SK-N-SH (cell line): ENCODE data around the gene GSK3A.

Source experiments
- CHD2 ChIP-seq: fragments of 150-350 bp; IDR thresholded peaks from 2 replicates; pipeline ENCODE4 v1.6.1; 2018; ENCODE audit warnings: low read length; ENCODE audit not compliant: partially characterized antibody
- EP300 ChIP-seq, 2 experiments: IDR thresholded peaks; 2 replicates each; pipeline versions ENCODE4 v1.4.0 to v1.6.1; 2012; ENCODE audit warnings: borderline replicate concordance in 1 of 2, low read depth in 1 of 2, low read length in 1 of 2
- EZH2phosphoT487 ChIP-seq: fragments of 200-600 bp; sonication (generic); IDR thresholded peaks from 2 replicates; pipeline ENCODE4 v1.6.1; 2017; ENCODE audit warnings: low read depth, mixed run types, mild to moderate bottlenecking, antibody characterized with exemption, moderate library complexity, borderline replicate concordance
- MXI1 ChIP-seq: IDR thresholded peaks from 2 replicates; pipeline ENCODE4 v1.6.1; 2012; ENCODE audit warnings: mild to moderate bottlenecking, low read depth, low read length, improper control_type of control experiment
- POLR2AphosphoS5 ChIP-seq: IDR thresholded peaks from 2 replicates; pipeline ENCODE4 v1.6.1; 2012; ENCODE audit warnings: low read depth, low read length
- RAD21 ChIP-seq: IDR thresholded peaks from 2 replicates; pipeline ENCODE4 v1.6.1; 2012; ENCODE audit warnings: mild to moderate bottlenecking, low read length
- RFX5 ChIP-seq: IDR thresholded peaks from 2 replicates; pipeline ENCODE4 v1.6.1; 2012; ENCODE audit warnings: mild to moderate bottlenecking, improper control_type of control experiment, low read length
- SMC3 ChIP-seq: IDR thresholded peaks from 2 replicates; pipeline ENCODE4 v1.6.1; 2012; ENCODE audit warnings: low read depth, low read length, improper control_type of control experiment
- TF ChIP-seq, protein P1 (sequence below): IDR thresholded peaks from 2 replicates; pipeline ENCODE4; 2012
- TF ChIP-seq, protein P2 (sequence below): fragments of 200-600 bp; sonication (generic); IDR thresholded peaks from 2 replicates; pipeline ENCODE4 v1.6.1; 2017; ENCODE audit warnings: antibody characterized with exemption, mild to moderate bottlenecking, moderate library complexity
- TF ChIP-seq, protein P3 (sequence below): IDR thresholded peaks from 2 replicates; pipeline ENCODE4 v1.6.1; 2012; ENCODE audit warnings: mild to moderate bottlenecking, low read depth, low read length, moderate library complexity
- TF ChIP-seq, protein P4 (sequence below): IDR thresholded peaks from 2 replicates; pipeline ENCODE4 v1.4.0; 2012; ENCODE audit warnings: low read depth, borderline replicate concordance

DNA sequence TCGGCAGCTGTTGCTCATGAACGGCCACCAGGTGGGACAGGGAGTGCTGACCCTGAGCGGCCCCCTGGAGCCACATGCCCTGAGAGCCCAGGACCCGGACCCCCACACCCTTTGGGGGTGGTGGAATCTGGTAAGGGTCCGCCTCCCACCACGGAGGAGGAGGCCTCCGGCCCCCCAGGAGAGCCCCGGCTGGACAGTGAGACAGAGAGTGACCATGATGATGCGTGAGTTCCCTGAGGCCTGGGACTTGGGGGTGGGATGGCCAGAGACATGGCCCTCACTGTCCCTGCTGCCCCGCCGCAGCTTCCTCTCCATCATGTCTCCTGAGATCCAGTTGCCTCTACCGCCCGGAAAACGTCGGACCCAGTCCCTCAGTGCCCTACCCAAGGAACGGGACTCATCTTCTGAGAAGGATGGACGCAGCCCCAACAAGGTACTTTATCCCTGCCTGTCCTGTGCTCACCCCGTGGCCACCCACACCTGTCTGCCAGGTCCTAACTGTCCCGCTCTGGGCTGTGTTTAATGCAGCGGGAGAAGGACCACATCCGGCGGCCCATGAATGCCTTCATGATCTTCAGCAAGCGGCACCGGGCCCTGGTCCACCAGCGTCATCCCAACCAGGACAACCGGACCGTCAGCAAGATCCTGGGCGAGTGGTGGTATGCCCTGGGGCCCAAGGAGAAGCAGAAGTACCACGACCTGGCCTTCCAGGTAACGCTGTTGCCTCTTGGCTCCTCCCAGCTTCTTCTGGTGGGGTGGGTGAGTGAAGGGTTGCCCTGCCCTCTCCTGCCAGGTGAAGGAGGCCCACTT, 44.8 kb upstream of the GSK3A start:
- no peak for TF ChIP-seq POLR2AphosphoS5
- TF ChIP-seq SMC3, result no peak
- TF ChIP-seq, protein P1, sequence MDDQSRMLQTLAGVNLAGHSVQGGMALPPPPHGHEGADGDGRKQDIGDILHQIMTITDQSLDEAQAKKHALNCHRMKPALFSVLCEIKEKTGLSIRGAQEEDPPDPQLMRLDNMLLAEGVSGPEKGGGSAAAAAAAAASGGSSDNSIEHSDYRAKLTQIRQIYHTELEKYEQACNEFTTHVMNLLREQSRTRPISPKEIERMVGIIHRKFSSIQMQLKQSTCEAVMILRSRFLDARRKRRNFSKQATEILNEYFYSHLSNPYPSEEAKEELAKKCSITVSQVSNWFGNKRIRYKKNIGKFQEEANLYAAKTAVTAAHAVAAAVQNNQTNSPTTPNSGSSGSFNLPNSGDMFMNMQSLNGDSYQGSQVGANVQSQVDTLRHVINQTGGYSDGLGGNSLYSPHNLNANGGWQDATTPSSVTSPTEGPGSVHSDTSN, result no peak
- TF ChIP-seq CHD2, result no peak
- TF ChIP-seq, protein P2, sequence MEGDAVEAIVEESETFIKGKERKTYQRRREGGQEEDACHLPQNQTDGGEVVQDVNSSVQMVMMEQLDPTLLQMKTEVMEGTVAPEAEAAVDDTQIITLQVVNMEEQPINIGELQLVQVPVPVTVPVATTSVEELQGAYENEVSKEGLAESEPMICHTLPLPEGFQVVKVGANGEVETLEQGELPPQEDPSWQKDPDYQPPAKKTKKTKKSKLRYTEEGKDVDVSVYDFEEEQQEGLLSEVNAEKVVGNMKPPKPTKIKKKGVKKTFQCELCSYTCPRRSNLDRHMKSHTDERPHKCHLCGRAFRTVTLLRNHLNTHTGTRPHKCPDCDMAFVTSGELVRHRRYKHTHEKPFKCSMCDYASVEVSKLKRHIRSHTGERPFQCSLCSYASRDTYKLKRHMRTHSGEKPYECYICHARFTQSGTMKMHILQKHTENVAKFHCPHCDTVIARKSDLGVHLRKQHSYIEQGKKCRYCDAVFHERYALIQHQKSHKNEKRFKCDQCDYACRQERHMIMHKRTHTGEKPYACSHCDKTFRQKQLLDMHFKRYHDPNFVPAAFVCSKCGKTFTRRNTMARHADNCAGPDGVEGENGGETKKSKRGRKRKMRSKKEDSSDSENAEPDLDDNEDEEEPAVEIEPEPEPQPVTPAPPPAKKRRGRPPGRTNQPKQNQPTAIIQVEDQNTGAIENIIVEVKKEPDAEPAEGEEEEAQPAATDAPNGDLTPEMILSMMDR, result no peak
- no peak for TF ChIP-seq RFX5
- TF ChIP-seq, protein P3, sequence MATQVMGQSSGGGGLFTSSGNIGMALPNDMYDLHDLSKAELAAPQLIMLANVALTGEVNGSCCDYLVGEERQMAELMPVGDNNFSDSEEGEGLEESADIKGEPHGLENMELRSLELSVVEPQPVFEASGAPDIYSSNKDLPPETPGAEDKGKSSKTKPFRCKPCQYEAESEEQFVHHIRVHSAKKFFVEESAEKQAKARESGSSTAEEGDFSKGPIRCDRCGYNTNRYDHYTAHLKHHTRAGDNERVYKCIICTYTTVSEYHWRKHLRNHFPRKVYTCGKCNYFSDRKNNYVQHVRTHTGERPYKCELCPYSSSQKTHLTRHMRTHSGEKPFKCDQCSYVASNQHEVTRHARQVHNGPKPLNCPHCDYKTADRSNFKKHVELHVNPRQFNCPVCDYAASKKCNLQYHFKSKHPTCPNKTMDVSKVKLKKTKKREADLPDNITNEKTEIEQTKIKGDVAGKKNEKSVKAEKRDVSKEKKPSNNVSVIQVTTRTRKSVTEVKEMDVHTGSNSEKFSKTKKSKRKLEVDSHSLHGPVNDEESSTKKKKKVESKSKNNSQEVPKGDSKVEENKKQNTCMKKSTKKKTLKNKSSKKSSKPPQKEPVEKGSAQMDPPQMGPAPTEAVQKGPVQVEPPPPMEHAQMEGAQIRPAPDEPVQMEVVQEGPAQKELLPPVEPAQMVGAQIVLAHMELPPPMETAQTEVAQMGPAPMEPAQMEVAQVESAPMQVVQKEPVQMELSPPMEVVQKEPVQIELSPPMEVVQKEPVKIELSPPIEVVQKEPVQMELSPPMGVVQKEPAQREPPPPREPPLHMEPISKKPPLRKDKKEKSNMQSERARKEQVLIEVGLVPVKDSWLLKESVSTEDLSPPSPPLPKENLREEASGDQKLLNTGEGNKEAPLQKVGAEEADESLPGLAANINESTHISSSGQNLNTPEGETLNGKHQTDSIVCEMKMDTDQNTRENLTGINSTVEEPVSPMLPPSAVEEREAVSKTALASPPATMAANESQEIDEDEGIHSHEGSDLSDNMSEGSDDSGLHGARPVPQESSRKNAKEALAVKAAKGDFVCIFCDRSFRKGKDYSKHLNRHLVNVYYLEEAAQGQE, result no peak
- TF ChIP-seq, protein P4, sequence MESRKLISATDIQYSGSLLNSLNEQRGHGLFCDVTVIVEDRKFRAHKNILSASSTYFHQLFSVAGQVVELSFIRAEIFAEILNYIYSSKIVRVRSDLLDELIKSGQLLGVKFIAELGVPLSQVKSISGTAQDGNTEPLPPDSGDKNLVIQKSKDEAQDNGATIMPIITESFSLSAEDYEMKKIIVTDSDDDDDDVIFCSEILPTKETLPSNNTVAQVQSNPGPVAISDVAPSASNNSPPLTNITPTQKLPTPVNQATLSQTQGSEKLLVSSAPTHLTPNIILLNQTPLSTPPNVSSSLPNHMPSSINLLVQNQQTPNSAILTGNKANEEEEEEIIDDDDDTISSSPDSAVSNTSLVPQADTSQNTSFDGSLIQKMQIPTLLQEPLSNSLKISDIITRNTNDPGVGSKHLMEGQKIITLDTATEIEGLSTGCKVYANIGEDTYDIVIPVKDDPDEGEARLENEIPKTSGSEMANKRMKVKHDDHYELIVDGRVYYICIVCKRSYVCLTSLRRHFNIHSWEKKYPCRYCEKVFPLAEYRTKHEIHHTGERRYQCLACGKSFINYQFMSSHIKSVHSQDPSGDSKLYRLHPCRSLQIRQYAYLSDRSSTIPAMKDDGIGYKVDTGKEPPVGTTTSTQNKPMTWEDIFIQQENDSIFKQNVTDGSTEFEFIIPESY, result no peak
- no peak for TF ChIP-seq MXI1
- no peak for TF ChIP-seq RAD21
- no peak for TF ChIP-seq EP300 (IDR thresholded peaks at IDR 0.05; ENCODE audit: borderline replicate concordance in 1 of 2, low read depth in 1 of 2, low read length in 1 of 2)
- TF ChIP-seq EZH2phosphoT487, result no peak
